GM12878 (cell line): Measurements from ENCODE around the gene SOCS6. TPM values are rescaled to one million over a fixed set of nuclear protein-coding genes. Genes with fewer than 3 reads are reported as not detected.

Source experiments
- ATAC-seq: fragments of 200-7000 bp; cut with Tn5 transposase; 3 replicates; pipeline ENCODE4 v1.9.1; 2020; ENCODE audit warnings: mild to moderate bottlenecking, moderate library complexity
- BruUV-seq: library from RNA; stranded (reverse); fragments of 400-500 nt; replicated peaks from 2 replicates; lab custom pipeline; 2021; lab: Mats Ljungman, UMichigan
- CTCF ChIA-PET: fragments of 300-600 bp; sonication (Branson Sonifier 250); formaldehyde crosslinking; extraction: SDS; loops from one replicate; lab custom pipeline; 2021; ENCODE audit warnings: inconsistent platforms; lab: Yijun Ruan, JAX
- POLR2A ChIA-PET: fragments of 350-600 bp; formaldehyde crosslinking; extraction: SDS; loops from one replicate; lab custom pipeline; 2021; ENCODE audit warnings: inconsistent platforms; lab: Charles Lee
- RAD21 ChIA-PET: fragments of 300-600 bp; sonication (Branson Sonifier 250); formaldehyde crosslinking; loops from one replicate; lab custom pipeline; 2023; ENCODE audit warnings: antibody characterized with exemption; ENCODE audit not compliant: unreplicated experiment; lab: Charles Lee
- SMC1A ChIA-PET: fragments of 300-600 bp; sonication (Branson Sonifier 250); formaldehyde crosslinking; loops from one replicate; lab custom pipeline; 2023; ENCODE audit not compliant: unreplicated experiment, uncharacterized antibody; lab: Charles Lee
- DNase-seq: peaks from one replicate; pipeline ENCODE4 v3.0.0-alpha.2; 2011; ENCODE audit warnings: low read depth, low spot score
- FAIRE-seq: peaks from 3 replicates; lab custom pipeline; 2011; peaks lifted over from hg19 to GRCh38; lab: Jason Lieb, UNC
- H2AFZ ChIP-seq: 2 replicates; pipeline ENCODE4 v1.6.0; 2011; ENCODE audit warnings: low read depth, low read length, control low read depth; ENCODE audit not compliant: control insufficient read depth
- H3K27ac ChIP-seq: 2 replicates; pipeline ENCODE4 v1.5.1; 2011; ENCODE audit warnings: control low read depth; ENCODE audit not compliant: control insufficient read depth, insufficient read depth
- H3K27me3 ChIP-seq, 2 experiments: replicated peaks in 1 of 2; 2 replicates each; pipeline versions ENCODE4 v1.6.0 to v1.6.1; 2011; ENCODE audit warnings: low read length in 1 of 2; ENCODE audit not compliant: control insufficient read depth in 2 of 2, insufficient read depth in 2 of 2
- H3K36me3 ChIP-seq, 2 experiments: 2 replicates each; pipeline ENCODE4 v1.5.1; 2011; ENCODE audit warnings: low read length in 1 of 2; ENCODE audit not compliant: control insufficient read depth in 2 of 2, insufficient read depth in 2 of 2
- H3K4me1 ChIP-seq: 2 replicates; pipeline ENCODE4 v1.6.1; 2011; ENCODE audit warnings: mild to moderate bottlenecking, low read length, moderate library complexity, mixed read lengths; ENCODE audit not compliant: control insufficient read depth, insufficient read depth
- H3K4me2 ChIP-seq: 2 replicates; pipeline ENCODE4 v1.6.0; 2011; ENCODE audit warnings: control low read depth; ENCODE audit not compliant: control insufficient read depth, insufficient read depth
- H3K4me3 ChIP-seq: fragments of 200-600 bp; sonication (generic); 2 replicates; pipeline ENCODE4 v1.5.1; 2016
- H3K79me2 ChIP-seq: 2 replicates; pipeline ENCODE4 v1.6.0; 2011; ENCODE audit warnings: low read length; ENCODE audit not compliant: control insufficient read depth, insufficient read depth
- H3K9ac ChIP-seq: 2 replicates; pipeline ENCODE4 v1.8.0; 2011; ENCODE audit warnings: low read length, control low read depth, mixed read lengths; ENCODE audit not compliant: control insufficient read depth, insufficient read depth
- H3K9me3 ChIP-seq: replicated peaks from 3 replicates; pipeline ENCODE4 v1.5.1; 2011; ENCODE audit warnings: mild to moderate bottlenecking, low read length; ENCODE audit not compliant: control insufficient read depth, insufficient read depth
- H4K20me1 ChIP-seq: 2 replicates; pipeline ENCODE4 v1.6.0; 2011; ENCODE audit not compliant: control insufficient read depth, insufficient read depth
- DPF2 ChIP-seq: fragments of 450-650 bp; IDR thresholded peaks from 2 replicates; pipeline ENCODE4 v1.6.1; 2017; ENCODE audit warnings: mild to moderate bottlenecking
- E4F1 ChIP-seq: fragments of 450-650 bp; IDR thresholded peaks from 2 replicates; pipeline ENCODE4 v1.6.1; 2018; ENCODE audit warnings: borderline replicate concordance, mild to moderate bottlenecking; ENCODE audit not compliant: partially characterized antibody
- HDGF ChIP-seq: fragments of 450-650 bp; IDR thresholded peaks from 2 replicates; pipeline ENCODE4 v1.6.1; 2016; ENCODE audit warnings: antibody characterized with exemption
- HSF1 ChIP-seq: fragments of 150-350 bp; IDR thresholded peaks from 2 replicates; pipeline ENCODE4 v1.6.1; 2014; ENCODE audit warnings: mild to moderate bottlenecking, low read depth, low read length
- MYB ChIP-seq: fragments of 150-350 bp; IDR thresholded peaks from 2 replicates; pipeline ENCODE4 v1.6.1; 2014; ENCODE audit warnings: mild to moderate bottlenecking, low read depth, low read length, borderline replicate concordance
- NFYB ChIP-seq: IDR thresholded peaks from 2 replicates; pipeline ENCODE4 v1.6.1; 2011; ENCODE audit warnings: low read depth, mild to moderate bottlenecking, low read length, improper control_type of control experiment, moderate library complexity; ENCODE audit not compliant: insufficient read depth
- PML ChIP-seq: IDR thresholded peaks from 2 replicates; pipeline ENCODE4 v1.6.1; 2012; ENCODE audit warnings: low read length, inconsistent platforms
- RELA ChIP-seq: fragments of 450-650 bp; IDR thresholded peaks from 2 replicates; pipeline ENCODE4 v1.8.0; 2014; ENCODE audit warnings: borderline replicate concordance; ENCODE audit not compliant: partially characterized antibody
- SKIL ChIP-seq: fragments of 450-650 bp; IDR thresholded peaks from 2 replicates; pipeline ENCODE4 v1.6.1; 2017; ENCODE audit warnings: mild to moderate bottlenecking, low read depth, inconsistent platforms; ENCODE audit not compliant: poor library complexity, severe bottlenecking
- TBL1XR1 ChIP-seq: IDR thresholded peaks from 2 replicates; pipeline ENCODE4 v1.6.1; 2012; ENCODE audit warnings: low read depth, low read length, improper control_type of control experiment
- USF2 ChIP-seq: IDR thresholded peaks from 2 replicates; pipeline ENCODE4 v1.6.1; 2011; ENCODE audit warnings: low read depth, low read length, improper control_type of control experiment, borderline replicate concordance
- WGBS: methylation state at CpG from one replicate; pipeline ENCODE4 v1.1.6; 2016; ENCODE audit warnings: low lambda C conversion rate; ENCODE audit not compliant: insufficient replicate concordance, insufficient coverage; ENCODE audit errors: missing lambda C conversion rate; 5-methylcytosine and 5-hydroxymethylcytosine counted together
- in situ Hi-C: fragments of 300-500 bp; cut with MboI; formaldehyde crosslinking; loops from 9 replicates; pipeline ENCODE4 v1.14.3; 2018; ENCODE audit warnings: mixed read lengths
- intact Hi-C: fragments of 100-400 bp; cut with micrococcal nuclease; formaldehyde crosslinking; loops from one replicate; pipeline ENCODE4 v1.14.2; 2022; ENCODE audit not compliant: unreplicated experiment
- polyA plus RNA-seq, 11 experiments: library from polyadenylated mRNA; depleted of rRNA in 4 of 11; unstranded in 6 of 11; stranded (reverse) in 5 of 11; fragments of >200 nt; fragmentation: Nextera tagmentation in 4 of 11; fragmentation: Illumina TruSeq in 1 of 11; extraction: Ambion mirVana in 4 of 11; extraction: Trizol in 1 of 11; gene quantifications; 1 replicate in 1 of 11; 2 replicates in 10 of 11; pipeline versions ENCODE4 v1.2.1 to v1.2.3, GENCODE V29; 2011 to 2016; ENCODE audit warnings: inconsistent platforms in 2 of 11, missing spikeins in 2 of 11, low read depth in 1 of 11
- total RNA-seq, 4 experiments: library from RNA; depleted of rRNA in 3 of 4; stranded (reverse); fragments of >200 nt in 3 of 4; fragmentation: Illumina TruSeq in 1 of 4; extraction: Trizol in 1 of 4; gene quantifications; 2 replicates each; pipeline versions ENCODE4 v1.2.1 to v1.2.3, GENCODE V29; 2013 to 2021
- TF ChIP-seq, protein P1 (sequence below): fragments of 450-650 bp; formaldehyde crosslinking; IDR thresholded peaks from 2 replicates; pipeline ENCODE4 v1.5.0; 2022; ENCODE audit warnings: mild to moderate bottlenecking, missing genetic modification characterization

SOCS6 gene
- total and polyA plus RNA-seq, 10 of the 15 experiments (the other 5 are each of a cell fraction or from before 2014, with no cell fraction given) = 1.6 to 6.1 (median 4.1) TPM

- H3K36me3 ChIP-seq = no peaks in the 10 kb centered on the region
- H3K4me2 ChIP-seq = no peak overlapping the region
- in situ Hi-C loops = no loop called here
- CTCF ChIA-PET = no interaction called here
- BruUV-seq = no TSS peak
- no peak overlapping the region for H2AFZ ChIP-seq
- no peak overlapping the region for H3K27ac ChIP-seq
- no peak for ATAC-seq
- intact Hi-C loops = no loop called here
- no peaks in the 10 kb centered on the region for H3K27me3 ChIP-seq
- H3K4me1 ChIP-seq = no peaks in the 10 kb centered on the region
- H3K9me3 ChIP-seq = no peaks in the 10 kb centered on the region
- FAIRE-seq = no peak
- H3K4me3 ChIP-seq = no peak overlapping the region
- POLR2A ChIA-PET = no interaction called here
- WGBS = 69% methylated on average over 13 of the region's 13 CpGs
- no peaks in the 10 kb centered on the region for H4K20me1 ChIP-seq
- H3K79me2 ChIP-seq = no peaks in the 10 kb centered on the region
- SMC1A ChIA-PET = no interaction called here
- RAD21 ChIA-PET = no interaction called here
- no peak for DNase-seq
- no peak overlapping the region for H3K9ac ChIP-seq
- TF ChIP-seq RELA (no peak), DPF2 (no peak), TBL1XR1 (no peak), HSF1 (no peak), HDGF (no peak), PML (no peak), MYB (no peak), USF2 (no peak), SKIL (no peak), E4F1 (no peak), NFYB (no peak)
- TF ChIP-seq, protein P1, sequence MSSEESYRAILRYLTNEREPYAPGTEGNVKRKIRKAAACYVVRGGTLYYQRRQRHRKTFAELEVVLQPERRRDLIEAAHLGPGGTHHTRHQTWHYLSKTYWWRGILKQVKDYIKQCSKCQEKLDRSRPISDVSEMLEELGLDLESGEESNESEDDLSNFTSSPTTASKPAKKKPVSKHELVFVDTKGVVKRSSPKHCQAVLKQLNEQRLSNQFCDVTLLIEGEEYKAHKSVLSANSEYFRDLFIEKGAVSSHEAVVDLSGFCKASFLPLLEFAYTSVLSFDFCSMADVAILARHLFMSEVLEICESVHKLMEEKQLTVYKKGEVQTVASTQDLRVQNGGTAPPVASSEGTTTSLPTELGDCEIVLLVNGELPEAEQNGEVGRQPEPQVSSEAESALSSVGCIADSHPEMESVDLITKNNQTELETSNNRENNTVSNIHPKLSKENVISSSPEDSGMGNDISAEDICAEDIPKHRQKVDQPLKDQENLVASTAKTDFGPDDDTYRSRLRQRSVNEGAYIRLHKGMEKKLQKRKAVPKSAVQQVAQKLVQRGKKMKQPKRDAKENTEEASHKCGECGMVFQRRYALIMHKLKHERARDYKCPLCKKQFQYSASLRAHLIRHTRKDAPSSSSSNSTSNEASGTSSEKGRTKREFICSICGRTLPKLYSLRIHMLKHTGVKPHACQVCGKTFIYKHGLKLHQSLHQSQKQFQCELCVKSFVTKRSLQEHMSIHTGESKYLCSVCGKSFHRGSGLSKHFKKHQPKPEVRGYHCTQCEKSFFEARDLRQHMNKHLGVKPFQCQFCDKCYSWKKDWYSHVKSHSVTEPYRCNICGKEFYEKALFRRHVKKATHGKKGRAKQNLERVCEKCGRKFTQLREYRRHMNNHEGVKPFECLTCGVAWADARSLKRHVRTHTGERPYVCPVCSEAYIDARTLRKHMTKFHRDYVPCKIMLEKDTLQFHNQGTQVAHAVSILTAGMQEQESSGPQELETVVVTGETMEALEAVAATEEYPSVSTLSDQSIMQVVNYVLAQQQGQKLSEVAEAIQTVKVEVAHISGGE (CRISPR knock-in tag) = no peak
Measured at GRCh38 chr18:70243131-70243929, 45.5 kb upstream of the SOCS6 start.
